Retinal pigment epithelial cell (primary cell): ENCODE results near the gene EDIL3.

Experiments used
- DNase-seq: peaks from one replicate; pipeline ENCODE4 v3.0.0-alpha.2; 2010; ENCODE audit warnings: low read depth
- H3K4me3 ChIP-seq: 2 replicates; pipeline ENCODE4 v1.5.1; 2011; ENCODE audit warnings: mild to moderate bottlenecking, low read length, control low read depth, moderate library complexity
- CTCF ChIP-seq: conservative IDR thresholded peaks from 2 replicates; pipeline ENCODE4 v1.5.1; 2011; ENCODE audit warnings: low read depth, low read length, control low read depth, inconsistent platforms

The EDIL3 gene

GRCh38 chr5:84274585-84275468 lies 109.9 kb downstream of the EDIL3 start:
- no peak for DNase-seq
- H3K4me3 ChIP-seq: no peak overlapping the region
- TF ChIP-seq CTCF: peak; percentile 63

DNA sequence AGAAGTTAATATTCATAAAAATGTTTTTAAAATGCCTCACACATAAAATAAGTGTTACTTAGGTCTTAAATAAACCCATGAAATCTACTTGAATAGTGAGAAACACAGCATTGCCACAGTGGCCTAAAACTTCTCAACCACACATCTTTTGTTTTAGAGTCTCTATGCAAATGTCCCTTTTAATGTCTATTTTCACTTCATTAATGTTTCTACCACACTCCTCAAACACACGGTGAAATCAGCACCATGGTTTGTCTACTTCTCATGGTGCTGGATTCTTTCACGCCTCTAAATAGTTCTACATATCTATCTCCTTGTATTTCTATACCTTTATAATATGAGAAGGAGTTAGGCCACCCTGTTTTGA lies 111.2 kb downstream of the EDIL3 start:
- H3K4me3 ChIP-seq: no peak overlapping the region
- no peak for DNase-seq
- no peak for TF ChIP-seq CTCF

DNA sequence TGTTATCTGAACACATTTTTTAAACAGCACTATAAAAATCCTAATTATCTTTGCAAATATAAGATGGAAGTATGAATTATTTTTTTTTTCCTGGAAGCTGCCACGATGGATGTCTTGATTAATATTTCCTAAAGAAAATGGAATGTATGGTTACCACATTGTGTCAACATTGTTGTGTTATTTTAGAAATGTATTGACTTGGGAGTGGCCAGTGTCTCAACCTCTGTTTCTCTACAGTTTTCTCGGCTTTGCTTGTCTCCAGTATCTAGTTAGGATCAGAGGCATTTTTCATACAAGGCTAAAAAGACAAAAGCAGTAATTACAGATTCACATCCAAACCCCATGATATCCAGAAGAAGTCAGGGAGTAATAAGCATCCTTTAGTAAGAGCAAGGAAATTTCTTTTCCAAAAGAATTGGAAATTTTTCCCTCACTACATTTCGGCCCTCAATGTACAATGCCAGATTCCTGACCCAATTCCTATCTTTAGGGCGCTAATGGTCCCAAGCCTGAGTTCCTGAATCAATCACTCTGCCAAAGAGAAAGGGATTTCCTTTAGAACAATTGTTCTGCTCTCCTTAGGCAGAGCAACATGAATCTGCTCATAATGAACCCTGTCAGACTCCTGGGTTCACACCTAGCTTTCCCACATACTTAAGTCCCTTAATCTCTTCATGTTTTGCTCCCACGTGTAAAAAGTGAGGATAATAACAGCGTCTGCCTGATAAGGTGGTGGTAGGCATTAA lies 111.7 kb downstream of the EDIL3 start:
- H3K4me3 ChIP-seq: no peak overlapping the region
- no peak for DNase-seq
- no peak for TF ChIP-seq CTCF

- H3K4me3 ChIP-seq: no peak overlapping the region
- DNase-seq: no peak
- no peak for TF ChIP-seq CTCF
Observed at GRCh38 chr5:84265739-84266550, 118.7 kb downstream of the EDIL3 start.

GRCh38 chr5:84265130-84265529 lies 119.5 kb downstream of the EDIL3 start:
- no peak overlapping the region for H3K4me3 ChIP-seq
- no peak for DNase-seq
- TF ChIP-seq CTCF: no peak

GRCh38 chr5:84260939-84261338 lies 123.7 kb downstream of the EDIL3 start:
- H3K4me3 ChIP-seq: no peak overlapping the region
- no peak for DNase-seq
- no peak for TF ChIP-seq CTCF
